ENCODE data around the gene CDH15.

GRCh38 chr16:89122322-89122851 is 49.2 kb upstream of the CDH15 start:
- no peak for TF ChIP-seq CTCF (IDR thresholded peaks at IDR 0.05 in 4 of 5, conservative IDR thresholded peaks at IDR 0.05 in 1 of 5)
- TF ChIP-seq POLR2A (IDR thresholded peaks at IDR 0.05): no peak

All from gastrocnemius medialis (tissue), 4 donors.